ENCODE data around the gene PFKFB2. TPM values are rescaled to one million over a fixed set of nuclear protein-coding genes. Genes with fewer than 3 reads are reported as not detected.

Gene PFKFB2
- total RNA-seq, 8 experiments from 2014 or later, result 4.1 to 13.4 (median 6.8) TPM

DNA sequence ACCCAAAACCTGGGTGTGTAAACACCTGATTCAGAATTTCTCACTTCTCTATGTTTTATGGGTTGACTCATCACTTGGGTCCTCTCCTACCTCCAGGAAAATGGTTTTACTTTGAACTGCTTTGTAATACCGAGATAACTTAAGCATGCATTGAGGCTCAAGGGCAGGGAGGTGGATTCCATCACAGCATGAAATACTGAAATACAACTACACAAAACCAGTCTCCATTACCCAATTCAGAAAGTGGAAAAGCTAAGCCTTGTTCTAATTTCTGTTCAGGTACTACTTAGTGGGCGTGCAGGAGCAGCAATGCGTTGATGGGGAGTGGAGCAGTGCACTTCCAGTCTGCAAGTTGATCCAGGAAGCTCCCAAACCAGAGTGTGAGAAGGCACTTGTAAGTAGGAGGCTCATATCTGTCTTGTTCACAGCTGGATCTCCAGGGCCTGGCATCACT is 44.8 kb downstream of the PFKFB2 start:
- H3K4me3 ChIP-seq, result no peak overlapping the region
- no peaks in the 10 kb centered on the region for H3K4me1 ChIP-seq (replicated peaks in 1 of 2)
- ATAC-seq (replicated peaks in 6 of 8), result peak in 2 of 8 experiments; percentile 49 to 79
- H3K27ac ChIP-seq, result no peak overlapping the region
- in situ Hi-C loops (cut with MboI; ENCODE audit: low pct_unique_long_range_greater_than_20kb in 2 of 9, low sequenced_read_pairs in 9 of 9, unreplicated experiment in 9 of 9), result loop anchor here in 5 of 9 experiments (10.0 to 25.0 kb wide), 4 partner anchors 164 to 389 kb away; partner anchors contain the start of gene CR1 (in 2 of the 5)
- 8 to 85% (median 66%) methylated on average over 1 to 3 of the region's 3 CpGs; no CpG with 5 or more reads in 2 of the 10 experiments for WGBS, 10 experiments

GRCh38 chr1:207101720-207102119 is 48.6 kb downstream of the PFKFB2 start:
- ATAC-seq (replicated peaks in 6 of 8), result no peak
- in situ Hi-C loops (cut with MboI; ENCODE audit: low pct_unique_long_range_greater_than_20kb in 2 of 9, low sequenced_read_pairs in 9 of 9, unreplicated experiment in 9 of 9), result no loop called here
- no peak overlapping the region for H3K27ac ChIP-seq
- H3K4me3 ChIP-seq, result no peak overlapping the region
- 0 to 100% (median 55%) methylated on average over 1 of the region's 1 CpG; no CpG with 5 or more reads in 2 of the 10 experiments for WGBS, 10 experiments
- peaks cover 0 to 5% of the 10 kb centered on the region in 2 donors for H3K4me1 ChIP-seq (replicated peaks in 1 of 2)

- ATAC-seq (replicated peaks in 6 of 8), result no peak
- WGBS, 10 experiments, result 0 to 87% (median 77%) methylated on average over 2 to 5 of the region's 5 CpGs
- peaks cover 0 to 5% of the 10 kb centered on the region in 2 donors for H3K4me1 ChIP-seq (replicated peaks in 1 of 2)
- no peak overlapping the region for H3K27ac ChIP-seq
- H3K4me3 ChIP-seq, result no peak overlapping the region
- in situ Hi-C loops (cut with MboI; ENCODE audit: low pct_unique_long_range_greater_than_20kb in 2 of 9, low sequenced_read_pairs in 9 of 9, unreplicated experiment in 9 of 9), result no loop called here
Measured at GRCh38 chr1:207102146-207102545, 49.1 kb downstream of the PFKFB2 start.

DNA sequence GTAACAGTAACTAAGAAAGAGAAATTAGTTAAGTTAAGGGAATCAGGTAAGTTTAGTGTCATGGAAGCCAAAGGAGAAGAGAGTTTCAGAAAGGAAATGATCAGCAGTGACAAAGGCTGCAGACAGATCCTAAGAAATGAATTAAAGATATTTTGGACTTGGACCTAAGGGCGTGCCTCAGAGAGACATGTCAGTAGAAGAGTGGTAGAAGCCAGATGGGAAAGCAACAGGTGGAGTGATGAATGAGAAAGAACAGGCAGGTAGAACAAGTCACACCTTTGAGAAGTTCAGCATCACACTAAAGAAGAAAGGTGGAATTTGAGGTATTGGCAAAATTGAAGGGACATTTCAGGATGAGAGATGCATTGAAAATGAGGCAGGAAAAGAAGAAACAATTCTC is 49.6 kb downstream of the PFKFB2 start:
- no peak for ATAC-seq (replicated peaks in 6 of 8)
- in situ Hi-C loops (cut with MboI; ENCODE audit: low pct_unique_long_range_greater_than_20kb in 2 of 9, low sequenced_read_pairs in 9 of 9, unreplicated experiment in 9 of 9), result no loop called here
- Histone ChIP-seq H3K4me1 (replicated peaks in 1 of 2) (peaks cover 0 to 5% of the 10 kb centered on the region in 2 donors), H3K27ac (no peak overlapping the region), H3K4me3 (no peak overlapping the region)
- WGBS, 10 experiments, result 7 to 100% (median 67%) methylated on average over 1 of the region's 1 CpG; no CpG with 5 or more reads in 1 of the 10 experiments

- no peak within 1 kb of the TSS for H3K4me3 ChIP-seq
- peaks cover 0 to 5% of the 10 kb centered on the region in 2 donors for H3K4me1 ChIP-seq (replicated peaks in 1 of 2)
- in situ Hi-C loops (cut with MboI; ENCODE audit: low pct_unique_long_range_greater_than_20kb in 2 of 9, low sequenced_read_pairs in 9 of 9, unreplicated experiment in 9 of 9), result no loop called here
- no peak within 1 kb of the TSS for H3K27ac ChIP-seq
- 40 to 100% (median 78%) methylated on average over 1 to 7 of the region's 7 CpGs for WGBS, 10 experiments
- ATAC-seq (replicated peaks in 6 of 8), result no peak
Measured at GRCh38 chr1:207103892-207104373, 50.9 kb downstream of the PFKFB2 start, which contains the start of gene C4BPA. Gene C4BPA (plus strand): TSS chr1:207104233. CDS start chr1:207113026, 8,793 bp downstream.

GRCh38 chr1:207109004-207109403 is 55.9 kb downstream of the PFKFB2 start:
- no peak overlapping the region for H3K4me3 ChIP-seq
- H3K27ac ChIP-seq, result no peak overlapping the region
- 89 to 100% (median 100%) methylated on average over 1 to 3 of the region's 3 CpGs; no CpG with 5 or more reads in 6 of the 10 experiments for WGBS, 10 experiments
- H3K4me1 ChIP-seq (replicated peaks in 1 of 2), result peaks cover 0 to 1% of the 10 kb centered on the region in 2 donors
- no peak for ATAC-seq (replicated peaks in 6 of 8)
- in situ Hi-C loops (cut with MboI; ENCODE audit: low pct_unique_long_range_greater_than_20kb in 2 of 9, low sequenced_read_pairs in 9 of 9, unreplicated experiment in 9 of 9), result no loop called here

GRCh38 chr1:207112616-207113296 is 59.7 kb downstream of the PFKFB2 start:
- no peak overlapping the region for H3K4me3 ChIP-seq
- no peaks in the 10 kb centered on the region for H3K4me1 ChIP-seq (replicated peaks in 1 of 2)
- in situ Hi-C loops (cut with MboI; ENCODE audit: low pct_unique_long_range_greater_than_20kb in 2 of 9, low sequenced_read_pairs in 9 of 9, unreplicated experiment in 9 of 9), result no loop called here
- 33 to 90% (median 73%) methylated on average over 1 to 2 of the region's 2 CpGs; no CpG with 5 or more reads in 4 of the 10 experiments for WGBS, 10 experiments
- H3K27ac ChIP-seq, result no peak overlapping the region
- ATAC-seq (replicated peaks in 6 of 8), result no peak

GRCh38 chr1:207115269-207115668 is 62.2 kb downstream of the PFKFB2 start:
- Histone ChIP-seq H3K4me1 (replicated peaks in 1 of 2) (no peaks in the 10 kb centered on the region), H3K27ac (no peak overlapping the region), H3K4me3 (no peak overlapping the region)
- ATAC-seq (replicated peaks in 6 of 8), result no peak
- 33 to 100% (median 70%) methylated on average over 1 to 5 of the region's 5 CpGs for WGBS, 10 experiments
- in situ Hi-C loops (cut with MboI; ENCODE audit: low pct_unique_long_range_greater_than_20kb in 2 of 9, low sequenced_read_pairs in 9 of 9, unreplicated experiment in 9 of 9), result no loop called here

- H3K27ac ChIP-seq, result no peak overlapping the region
Measured at GRCh38 chr1:207124389-207124788, 71.3 kb downstream of the PFKFB2 start.

GRCh38 chr1:207128336-207128921 is 75.4 kb downstream of the PFKFB2 start:
- in situ Hi-C loops (cut with MboI; ENCODE audit: low pct_unique_long_range_greater_than_20kb in 2 of 9, low sequenced_read_pairs in 9 of 9, unreplicated experiment in 9 of 9), result no loop called here
- no peak for ATAC-seq (replicated peaks in 6 of 8)
- no peak overlapping the region for H3K4me3 ChIP-seq

More at GRCh38 chr1:207124389-207124788, 71.3 kb downstream of the PFKFB2 start:
- in situ Hi-C loops (cut with MboI; ENCODE audit: low pct_unique_long_range_greater_than_20kb in 2 of 9, low sequenced_read_pairs in 9 of 9, unreplicated experiment in 9 of 9), result no loop called here
- Histone ChIP-seq H3K4me1 (replicated peaks in 1 of 2) (no peaks in the 10 kb centered on the region), H3K4me3 (no peak overlapping the region)
- no peak for ATAC-seq (replicated peaks in 6 of 8)
- WGBS, 10 experiments, result 0 to 87% (median 73%) methylated on average over 1 to 3 of the region's 3 CpGs; no CpG with 5 or more reads in 2 of the 10 experiments

GRCh38 chr1:207129053-207129452 is 76.0 kb downstream of the PFKFB2 start:
- Histone ChIP-seq H3K27ac (no peak overlapping the region), H3K4me1 (replicated peaks in 1 of 2) (no peaks in the 10 kb centered on the region), H3K4me3 (no peak overlapping the region)
- ATAC-seq (replicated peaks in 6 of 8), result no peak
- in situ Hi-C loops (cut with MboI; ENCODE audit: low pct_unique_long_range_greater_than_20kb in 2 of 9, low sequenced_read_pairs in 9 of 9, unreplicated experiment in 9 of 9), result no loop called here

More at GRCh38 chr1:207128336-207128921, 75.4 kb downstream of the PFKFB2 start:
- Histone ChIP-seq H3K4me1 (replicated peaks in 1 of 2) (no peaks in the 10 kb centered on the region), H3K27ac (no peak overlapping the region)
